Mononuclear cell (primary cell): ENCODE data around the gene AGXT2. TPM values are rescaled to one million over a fixed set of nuclear protein-coding genes. Genes with fewer than 3 reads are reported as not detected.
"Not testable (repeated sequence)": the region's sequence is repeated elsewhere in the genome, so short reads cannot be mapped to it uniquely, and the experiment has no call there.

Experiments used
- H3K27me3 ChIP-seq: 2 replicates; pipeline ENCODE4 v1.6.0; 2011; ENCODE audit warnings: low read length, control low read depth; ENCODE audit not compliant: insufficient read depth
- H3K4me1 ChIP-seq: 2 replicates; pipeline ENCODE4 v1.5.1; 2011; ENCODE audit warnings: mild to moderate bottlenecking, low read length, control low read depth; ENCODE audit not compliant: insufficient read depth
- H3K4me3 ChIP-seq: 2 replicates; pipeline ENCODE4 v1.5.1; 2011; ENCODE audit warnings: mild to moderate bottlenecking, low read length, moderate library complexity
- H3K9me3 ChIP-seq: 2 replicates; pipeline ENCODE4 v1.5.1; 2011; ENCODE audit warnings: low read depth, mild to moderate bottlenecking, control low read depth, low read length
- total RNA-seq: library from RNA; depleted of rRNA; stranded (reverse); fragments of >200 nt; gene quantifications from one replicate; pipeline ENCODE4 v1.2.3, GENCODE V29; 2012

Gene AGXT2
- total RNA-seq, 1 donor: not detected

DNA sequence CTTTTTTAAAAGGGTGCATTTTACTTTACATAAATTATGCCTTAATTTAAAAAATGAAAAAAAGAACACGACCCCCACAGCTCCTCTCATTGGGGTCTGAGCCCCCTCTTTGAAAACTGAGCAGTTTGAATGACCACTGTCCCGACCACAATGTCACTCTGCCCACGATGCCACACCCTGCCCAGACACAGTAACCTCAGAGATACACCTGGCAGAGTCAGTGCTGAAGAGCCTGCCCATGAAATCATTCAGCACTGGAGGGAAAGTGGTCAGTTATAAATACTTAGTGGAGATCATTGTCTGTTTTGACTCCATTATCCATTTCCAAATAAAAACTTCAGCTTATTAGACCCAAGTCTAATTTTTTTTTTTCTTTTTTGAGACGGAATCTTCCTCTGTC is 69.1 kb downstream of the AGXT2 start:
- Histone ChIP-seq H3K27me3 (peaks cover 2% of the 10 kb centered on the region), H3K4me3 (no peak overlapping the region), H3K9me3 (no peaks in the 10 kb centered on the region), H3K4me1 (no peaks in the 10 kb centered on the region)

DNA sequence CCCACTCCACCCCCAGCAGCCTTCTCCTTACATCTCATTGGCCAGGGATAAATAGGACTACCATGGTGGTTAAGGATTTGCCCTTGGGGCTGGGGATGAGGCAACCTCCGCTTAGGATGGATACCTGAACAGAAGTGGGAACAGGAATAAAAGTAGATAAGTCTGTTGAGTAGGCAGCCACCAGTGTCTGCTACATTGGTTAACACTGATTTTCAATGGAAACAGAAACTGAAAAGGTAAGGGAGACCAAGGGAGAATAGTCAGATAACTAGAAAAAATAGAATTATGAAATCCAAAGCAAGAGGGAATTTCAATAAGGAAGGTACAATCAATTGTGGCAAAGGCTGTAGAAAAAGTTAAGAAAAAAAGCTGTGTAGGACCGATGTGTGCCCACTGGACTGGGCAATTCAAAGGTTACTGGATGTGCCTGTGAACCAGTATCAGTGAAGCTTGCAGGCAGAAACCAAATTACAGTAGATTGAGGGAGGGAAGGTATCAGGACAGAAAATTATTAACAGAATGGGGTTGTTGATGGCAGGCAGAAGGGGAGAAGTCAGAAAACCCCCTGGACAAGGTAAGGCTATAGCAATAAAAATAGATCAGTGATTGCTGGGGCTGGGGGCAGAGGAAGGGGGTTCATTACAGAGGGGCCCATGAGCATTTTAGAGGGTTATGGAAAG is 69.7 kb downstream of the AGXT2 start:
- Histone ChIP-seq H3K27me3 (peaks cover 2% of the 10 kb centered on the region), H3K4me3 (no peak overlapping the region), H3K9me3 (no peaks in the 10 kb centered on the region), H3K4me1 (no peaks in the 10 kb centered on the region)

DNA sequence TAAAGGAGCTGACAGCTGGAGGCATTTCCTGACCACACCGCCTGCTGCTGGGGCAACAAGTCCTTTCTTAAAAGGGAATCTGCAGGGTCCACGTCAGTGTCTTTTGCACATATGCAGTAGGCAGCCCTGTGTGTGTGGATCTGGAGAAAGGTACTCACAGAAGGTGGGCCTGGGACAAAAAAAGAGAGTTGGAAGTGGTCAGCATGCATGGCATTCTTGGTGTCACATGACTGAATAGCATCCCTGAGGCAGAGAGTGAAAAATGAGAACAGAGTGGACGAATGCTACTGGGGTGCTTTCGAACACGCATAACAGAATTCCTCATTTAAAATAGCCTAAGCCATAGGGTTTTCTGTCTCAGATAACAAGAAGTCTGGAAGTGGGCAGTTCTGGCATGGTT is 71.4 kb downstream of the AGXT2 start:
- H3K4me1 ChIP-seq: no peaks in the 10 kb centered on the region
- peaks cover 2% of the 10 kb centered on the region for H3K27me3 ChIP-seq
- no peaks in the 10 kb centered on the region for H3K9me3 ChIP-seq
- no peak overlapping the region for H3K4me3 ChIP-seq

DNA sequence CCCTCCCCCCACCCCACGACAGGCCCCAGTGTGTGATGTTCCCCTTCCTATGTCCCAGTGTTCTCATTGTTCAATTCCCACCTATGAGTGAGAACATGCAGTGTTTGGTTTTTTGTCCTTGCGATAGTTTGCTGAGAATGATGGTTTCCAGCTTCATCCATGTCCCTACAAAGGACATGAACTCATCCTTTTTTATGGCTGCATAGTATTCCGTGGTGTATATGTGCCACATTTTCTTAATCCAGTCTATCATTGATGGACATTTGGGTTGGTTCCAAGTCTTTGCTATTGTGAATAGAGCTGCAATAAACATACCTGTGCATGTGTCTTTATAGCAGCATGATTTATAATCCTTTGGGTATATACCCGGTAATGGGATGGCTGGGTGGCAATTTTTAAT is 76.1 kb downstream of the AGXT2 start:
- not testable (repeated sequence) for H3K9me3 ChIP-seq, H3K27me3 ChIP-seq, H3K4me1 ChIP-seq, H3K4me3 ChIP-seq

DNA sequence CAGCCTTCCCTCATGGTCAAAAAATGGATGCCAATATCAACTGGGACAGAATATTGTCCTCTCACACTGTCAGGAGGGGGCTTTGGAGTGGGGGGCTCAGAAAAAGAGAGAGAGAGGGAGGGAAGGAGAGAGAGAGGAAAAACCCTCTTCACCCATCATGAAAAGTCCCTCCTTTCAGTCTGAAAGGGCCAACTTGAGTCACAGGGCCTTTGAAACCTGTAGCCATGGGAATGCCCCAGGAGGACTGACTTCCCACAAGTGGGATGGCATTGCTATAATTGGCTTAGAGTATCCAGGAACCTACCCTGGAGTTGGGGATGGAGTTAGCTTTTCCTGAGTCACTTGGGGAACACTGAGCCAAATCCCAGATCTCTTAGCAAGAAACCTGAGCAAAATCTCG is 77.2 kb downstream of the AGXT2 start:
- Histone ChIP-seq H3K4me3 (no peak overlapping the region), H3K27me3 (no peaks in the 10 kb centered on the region), H3K4me1 (no peaks in the 10 kb centered on the region), H3K9me3 (peaks cover 5% of the 10 kb centered on the region)

DNA sequence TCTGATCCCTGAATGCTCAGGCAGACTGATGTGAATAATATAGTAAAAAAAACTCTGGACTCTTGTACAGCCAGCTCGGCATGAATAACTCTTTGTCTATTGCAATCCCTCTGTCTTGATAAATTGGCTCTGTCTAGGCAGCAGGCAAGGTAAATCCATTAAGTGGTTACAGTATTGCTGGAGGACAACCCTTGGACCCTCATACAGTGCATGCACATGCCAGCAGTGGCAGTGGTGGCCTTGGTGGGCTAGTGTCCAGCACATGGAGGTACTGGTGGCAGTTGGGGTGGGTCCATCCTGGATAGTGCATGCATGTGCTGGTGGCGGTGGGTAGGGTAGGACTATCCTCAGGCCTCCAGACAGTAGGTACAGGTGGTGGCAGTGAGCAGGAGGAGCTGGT is 79.5 kb downstream of the AGXT2 start:
- Histone ChIP-seq H3K4me1 (no peaks in the 10 kb centered on the region), H3K27me3 (no peaks in the 10 kb centered on the region), H3K4me3 (no peak overlapping the region), H3K9me3 (peaks cover 6% of the 10 kb centered on the region)

DNA sequence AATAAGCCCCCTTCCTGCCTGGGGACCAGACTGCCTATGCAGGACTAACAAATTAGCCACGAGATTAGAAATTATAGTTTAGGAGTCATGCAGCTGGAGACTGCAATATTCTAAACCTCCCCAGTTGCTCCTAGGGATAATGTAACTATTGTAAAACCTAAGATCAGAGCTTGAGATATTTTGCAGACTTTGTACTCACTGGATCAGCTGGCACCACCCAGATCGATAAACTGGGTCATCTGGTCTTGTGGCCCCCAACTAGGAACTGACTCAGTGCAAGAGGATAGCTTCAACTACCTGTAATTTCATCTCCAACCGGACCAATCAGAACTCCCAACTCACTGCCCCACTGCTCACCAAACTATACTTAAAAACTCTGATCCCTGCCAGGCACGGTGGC is 80.2 kb downstream of the AGXT2 start:
- Histone ChIP-seq H3K27me3 (no peaks in the 10 kb centered on the region), H3K4me3 (no peak overlapping the region), H3K4me1 (no peaks in the 10 kb centered on the region), H3K9me3 (peaks cover 6% of the 10 kb centered on the region)

DNA sequence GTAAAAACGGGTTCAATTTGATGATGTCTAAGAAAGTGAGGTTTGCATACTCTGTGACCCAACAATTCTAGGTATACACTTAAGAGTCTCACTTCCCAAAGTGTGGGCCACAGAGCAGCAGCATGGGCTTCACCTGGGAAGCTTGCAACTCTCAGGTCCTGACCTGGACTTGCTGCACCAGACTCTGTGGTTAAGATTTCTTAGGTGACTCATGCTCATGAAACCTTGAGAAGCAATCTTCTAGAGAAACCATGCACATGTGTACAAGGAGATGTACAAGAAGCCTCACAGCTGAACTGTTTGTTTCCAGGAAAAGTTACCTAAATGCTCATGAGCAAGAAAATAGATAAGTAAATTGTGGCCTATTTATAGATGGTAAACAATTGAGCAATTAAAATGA is 88.4 kb downstream of the AGXT2 start:
- no peaks in the 10 kb centered on the region for H3K9me3 ChIP-seq
- no peaks in the 10 kb centered on the region for H3K4me1 ChIP-seq
- no peaks in the 10 kb centered on the region for H3K27me3 ChIP-seq
- H3K4me3 ChIP-seq: no peak overlapping the region

DNA sequence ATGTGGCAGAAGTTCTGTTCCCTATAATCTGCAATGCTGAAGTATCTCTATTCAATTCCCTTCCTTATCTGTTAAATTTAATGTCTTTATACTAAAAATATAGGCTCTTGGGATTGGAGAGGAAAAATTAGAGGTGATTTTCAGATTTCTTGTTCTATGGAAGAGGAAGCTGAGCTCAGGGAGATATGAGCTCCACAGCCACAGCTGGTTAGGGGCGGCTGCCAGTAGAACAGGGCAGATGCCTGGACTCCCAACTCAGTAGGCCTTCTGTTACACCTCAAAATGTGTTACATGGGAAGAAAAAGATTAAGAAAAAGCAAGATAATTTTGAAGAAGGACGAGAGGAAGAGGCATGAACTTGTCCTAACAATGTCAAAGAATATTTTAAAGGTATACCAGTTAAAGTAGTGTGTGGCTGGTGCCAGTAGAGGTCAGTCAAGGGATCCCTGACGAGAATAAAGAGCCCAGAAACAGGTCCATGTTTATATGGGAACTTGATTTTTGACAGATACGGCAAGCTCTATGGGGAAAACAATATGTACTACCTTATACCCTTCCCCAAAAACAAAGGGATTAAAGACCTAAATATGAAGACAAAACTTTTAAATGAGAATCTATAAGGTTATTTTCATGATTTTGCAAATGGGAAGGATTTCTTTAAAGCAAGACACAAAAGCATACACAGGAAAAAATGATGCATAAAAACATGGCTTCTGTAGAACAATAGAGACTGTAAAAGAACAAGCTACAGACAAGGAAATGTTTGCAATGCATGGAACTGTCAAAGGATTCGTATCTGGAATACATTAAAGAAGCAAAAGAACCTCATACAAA is 89.7 kb downstream of the AGXT2 start:
- no peaks in the 10 kb centered on the region for H3K4me1 ChIP-seq
- no peaks in the 10 kb centered on the region for H3K27me3 ChIP-seq
- no peaks in the 10 kb centered on the region for H3K9me3 ChIP-seq
- H3K4me3 ChIP-seq: no peak overlapping the region

DNA sequence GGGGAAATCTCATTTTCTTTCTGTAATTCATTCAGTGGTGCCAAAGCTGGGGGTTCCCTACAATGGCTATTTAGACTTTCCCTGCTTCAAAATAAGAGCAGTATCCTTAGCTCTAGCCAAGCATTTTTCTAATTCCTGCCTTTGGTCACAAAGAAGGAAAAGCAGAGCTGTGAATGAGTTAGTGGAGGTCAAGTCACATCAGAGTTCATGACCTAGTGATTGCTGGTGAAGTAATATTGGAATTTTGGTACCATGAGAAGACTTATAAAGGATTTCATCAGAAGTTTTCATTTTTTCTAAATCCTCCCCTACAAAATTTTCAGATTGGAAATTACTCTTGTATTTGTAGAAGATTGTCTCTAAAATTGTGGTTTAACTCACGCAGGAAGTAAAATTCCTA is 90.4 kb downstream of the AGXT2 start:
- Histone ChIP-seq H3K4me3 (no peak overlapping the region), H3K4me1 (no peaks in the 10 kb centered on the region), H3K9me3 (no peaks in the 10 kb centered on the region), H3K27me3 (no peaks in the 10 kb centered on the region)

Other genes with a start within 250 kb of the AGXT2 start
- 0.10 TPM for gene TTC23L, start 208.8 kb downstream of the AGXT2 start, total RNA-seq
- gene RAD1, start 132.4 kb downstream of the AGXT2 start, total RNA-seq: 13.6 TPM
- 50.7 TPM for gene BRIX1, start 132.2 kb downstream of the AGXT2 start, total RNA-seq
- 30.4 TPM for gene DNAJC21, start 118.4 kb downstream of the AGXT2 start, total RNA-seq
- 1.6 TPM for gene PRLR, start 182.5 kb upstream of the AGXT2 start, total RNA-seq